ENCODE measurements around the gene MRPS5. TPM values are rescaled to one million over a fixed set of nuclear protein-coding genes. Genes with fewer than 3 reads are reported as not detected.

The MRPS5 gene
- total RNA-seq, 4 donors from 2014 or later, result 41.9 to 55.4 (median 46.4) TPM

DNA sequence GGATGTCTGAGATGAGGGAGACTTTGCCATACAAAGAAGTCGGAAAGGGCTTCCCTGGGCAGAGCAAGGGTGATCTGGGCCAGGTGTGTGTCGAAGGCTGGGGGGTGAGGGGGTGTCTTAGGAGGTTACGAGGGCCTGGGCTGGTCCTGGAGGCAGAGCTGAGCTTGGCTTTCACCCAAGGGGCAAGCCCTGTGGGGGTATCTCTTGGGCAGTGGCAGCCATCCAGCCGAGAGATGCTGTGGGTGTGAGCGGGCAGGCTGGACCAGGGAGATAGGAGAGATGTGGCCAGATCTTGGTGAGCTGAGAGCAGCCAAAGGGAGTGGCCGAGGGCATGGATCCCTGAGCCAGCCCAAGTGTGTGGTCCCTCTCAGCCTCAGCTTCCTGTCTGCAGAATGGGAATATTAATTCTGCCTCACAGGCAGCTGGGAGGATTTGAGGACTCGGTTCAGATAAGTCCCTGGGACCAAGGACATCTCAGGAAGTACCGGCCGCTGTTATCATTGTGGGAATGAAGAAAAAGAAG is 63.1 kb downstream of the MRPS5 start:
- 80 to 93% methylated on average over 4 to 8 of the region's 9 CpGs for WGBS, 2 donors
- no peak for TF ChIP-seq POLR2A (IDR thresholded peaks at IDR 0.05)
- TF ChIP-seq, protein P1, sequence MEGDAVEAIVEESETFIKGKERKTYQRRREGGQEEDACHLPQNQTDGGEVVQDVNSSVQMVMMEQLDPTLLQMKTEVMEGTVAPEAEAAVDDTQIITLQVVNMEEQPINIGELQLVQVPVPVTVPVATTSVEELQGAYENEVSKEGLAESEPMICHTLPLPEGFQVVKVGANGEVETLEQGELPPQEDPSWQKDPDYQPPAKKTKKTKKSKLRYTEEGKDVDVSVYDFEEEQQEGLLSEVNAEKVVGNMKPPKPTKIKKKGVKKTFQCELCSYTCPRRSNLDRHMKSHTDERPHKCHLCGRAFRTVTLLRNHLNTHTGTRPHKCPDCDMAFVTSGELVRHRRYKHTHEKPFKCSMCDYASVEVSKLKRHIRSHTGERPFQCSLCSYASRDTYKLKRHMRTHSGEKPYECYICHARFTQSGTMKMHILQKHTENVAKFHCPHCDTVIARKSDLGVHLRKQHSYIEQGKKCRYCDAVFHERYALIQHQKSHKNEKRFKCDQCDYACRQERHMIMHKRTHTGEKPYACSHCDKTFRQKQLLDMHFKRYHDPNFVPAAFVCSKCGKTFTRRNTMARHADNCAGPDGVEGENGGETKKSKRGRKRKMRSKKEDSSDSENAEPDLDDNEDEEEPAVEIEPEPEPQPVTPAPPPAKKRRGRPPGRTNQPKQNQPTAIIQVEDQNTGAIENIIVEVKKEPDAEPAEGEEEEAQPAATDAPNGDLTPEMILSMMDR (IDR thresholded peaks at IDR 0.05), result no peak
- Histone ChIP-seq H3K27me3 (peaks cover 0 to 14% (median 0%) of the 10 kb centered on the region in 4 donors), H3K4me3 (no peak overlapping the region), H3K36me3 (no peaks in the 10 kb centered on the region), H3K9me3 (no peaks in the 10 kb centered on the region), H3K4me1 (peaks cover 12 to 72% (median 19%) of the 10 kb centered on the region in 3 donors), H3K27ac (peak overlapping the region in 3 of 4 donors; percentile 29 to 76 (median 76))
- intact Hi-C loops (cut with DNase I), result no loop called here
- DNase-seq, result no peak

GRCh38 chr2:95057535-95058370 is 63.9 kb downstream of the MRPS5 start:
- TF ChIP-seq, protein P1 (IDR thresholded peaks at IDR 0.05), result no peak
- TF ChIP-seq POLR2A (IDR thresholded peaks at IDR 0.05), result no peak
- peaks cover 0 to 6% (median 0%) of the 10 kb centered on the region in 3 donors for H3K36me3 ChIP-seq
- 79 to 86% methylated on average over 18 to 19 of the region's 28 CpGs for WGBS, 2 donors
- H3K27me3 ChIP-seq, result peaks cover 0 to 18% (median 0%) of the 10 kb centered on the region in 4 donors
- H3K4me3 ChIP-seq, result no peak overlapping the region
- no peaks in the 10 kb centered on the region for H3K9me3 ChIP-seq
- H3K4me1 ChIP-seq, result peaks cover 12 to 70% (median 17%) of the 10 kb centered on the region in 3 donors
- H3K27ac ChIP-seq, result peak overlapping the region in 2 of 4 donors; percentile 76
- no peak for DNase-seq
- intact Hi-C loops (cut with DNase I), result no loop called here

DNA sequence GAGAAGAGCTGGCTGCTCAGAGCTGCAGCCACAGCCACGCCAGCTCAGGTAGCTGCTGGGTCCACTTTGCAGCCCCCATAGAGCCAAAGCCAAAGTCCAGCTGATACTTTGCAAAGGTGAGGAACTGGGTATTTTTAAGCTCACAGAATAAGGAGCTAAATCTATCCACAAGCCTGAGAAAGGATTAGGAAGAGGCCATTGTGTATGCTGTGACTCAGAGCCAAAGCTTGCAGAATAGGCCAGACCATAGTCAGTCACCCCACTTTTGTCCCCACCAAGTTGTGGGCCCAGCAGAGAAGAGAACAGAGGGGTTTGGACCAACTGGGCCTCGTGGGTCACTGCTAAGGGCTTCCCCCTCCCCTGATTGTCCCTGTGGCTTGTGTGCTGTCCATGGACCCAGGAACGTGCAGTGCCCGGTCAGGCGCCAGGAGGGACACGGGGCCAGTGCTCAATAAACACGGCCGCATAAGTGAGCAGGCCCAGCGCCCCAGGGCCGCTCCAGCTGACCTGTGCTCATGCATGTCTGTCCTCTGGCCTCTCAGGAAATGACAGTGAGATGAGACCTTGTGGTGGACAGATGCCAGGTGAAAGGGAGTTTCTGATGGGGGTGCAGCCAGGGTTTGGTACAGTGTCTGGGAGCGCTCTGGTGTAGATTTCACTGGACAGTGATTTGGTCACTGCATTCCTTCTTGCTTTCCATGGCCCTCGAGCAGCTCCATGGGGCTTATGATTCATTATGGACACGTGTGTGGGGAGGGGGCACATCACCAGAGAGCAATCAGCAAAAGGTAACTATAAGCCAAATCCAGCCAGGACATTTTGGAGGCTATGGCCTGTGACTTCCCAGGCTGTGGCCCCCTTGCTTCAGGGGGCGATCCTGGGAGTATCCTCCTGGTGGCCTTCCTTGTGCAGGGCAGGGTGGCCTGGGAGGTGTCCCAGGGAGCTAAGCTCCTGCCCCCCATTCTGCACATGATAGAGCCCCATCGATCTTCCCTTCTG is 64.8 kb downstream of the MRPS5 start:
- WGBS, 2 donors, result 80 to 85% methylated on average over 4 of the region's 15 CpGs
- Histone ChIP-seq H3K4me3 (no peak overlapping the region), H3K9me3 (no peaks in the 10 kb centered on the region), H3K27me3 (peaks cover 0 to 18% (median 0%) of the 10 kb centered on the region in 4 donors), H3K4me1 (peaks cover 4 to 72% (median 19%) of the 10 kb centered on the region in 3 donors), H3K36me3 (peaks cover 0 to 7% (median 0%) of the 10 kb centered on the region in 3 donors), H3K27ac (peak overlapping the region in 2 of 4 donors; percentile 56 to 76)
- TF ChIP-seq, protein P1 (IDR thresholded peaks at IDR 0.05), result no peak
- TF ChIP-seq POLR2A (IDR thresholded peaks at IDR 0.05), result no peak
- DNase-seq, result no peak
- intact Hi-C loops (cut with DNase I), result no loop called here

DNA sequence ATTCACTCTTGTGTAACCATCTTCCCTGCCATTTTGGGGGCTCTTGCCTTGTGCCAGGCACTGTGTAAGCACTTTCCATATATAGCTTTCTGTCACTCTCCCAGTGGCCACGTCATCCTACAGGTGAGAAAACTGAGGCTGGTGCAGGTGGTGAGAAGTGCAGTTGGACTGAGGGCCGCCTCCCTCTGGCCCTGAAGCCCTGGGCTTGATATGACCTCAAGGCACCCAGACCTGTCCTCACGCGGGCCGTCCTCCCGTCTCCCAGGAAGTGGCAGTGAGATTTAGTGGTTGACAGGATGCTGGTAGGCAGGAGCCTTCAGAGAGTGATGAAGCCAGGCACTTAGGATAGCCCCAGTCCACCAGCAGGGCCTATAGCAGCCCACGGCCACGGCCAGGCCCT is 65.6 kb downstream of the MRPS5 start:
- H3K27me3 ChIP-seq, result peaks cover 0 to 18% (median 0%) of the 10 kb centered on the region in 4 donors
- no peak overlapping the region for H3K4me3 ChIP-seq
- no peak for TF ChIP-seq POLR2A (IDR thresholded peaks at IDR 0.05)
- TF ChIP-seq, protein P1 (IDR thresholded peaks at IDR 0.05), result no peak
- H3K9me3 ChIP-seq, result no peaks in the 10 kb centered on the region
- H3K4me1 ChIP-seq, result peaks cover 0 to 72% (median 16%) of the 10 kb centered on the region in 3 donors
- peak overlapping the region in 2 of 4 donors; percentile 56 to 76 for H3K27ac ChIP-seq
- peaks cover 0 to 9% (median 0%) of the 10 kb centered on the region in 3 donors for H3K36me3 ChIP-seq
- 71% methylated on average over 3 of the region's 8 CpGs; no CpG with 5 or more reads in 1 of the 2 donors for WGBS, 2 donors
- intact Hi-C loops (cut with DNase I), result no loop called here
- DNase-seq, result no peak
